Panc1 (cell line): ENCODE results near the gene RALA.
"Not testable (repeated sequence)": the region's sequence is repeated elsewhere in the genome, so short reads cannot be mapped to it uniquely, and the experiment has no call there.

Source experiments
- CTCF ChIP-seq: fragments of 450-650 bp; IDR thresholded peaks from 2 replicates; pipeline ENCODE4 v1.5.1; 2017; ENCODE audit warnings: mild to moderate bottlenecking
- POLR2AphosphoS5 ChIP-seq: IDR thresholded peaks from 2 replicates; pipeline ENCODE4 v1.6.1; 2012; ENCODE audit warnings: mild to moderate bottlenecking, low read depth, low read length, moderate library complexity

- TF ChIP-seq POLR2AphosphoS5, CTCF: not testable (repeated sequence)
Measured at GRCh38 chr7:39668280-39668679, 44.9 kb downstream of the RALA start.
